Epidermal melanocyte (primary cell): ENCODE measurements around the gene IGFBP4.

Experiments used
- DNase-seq: peaks from one replicate; pipeline ENCODE4 v3.0.0; 2011; ENCODE audit warnings: low spot score; ENCODE audit not compliant: insufficient read length

Gene IGFBP4

GRCh38 chr17:40490289-40490853, 47.1 kb downstream of the IGFBP4 start:
- peak; percentile 55 for DNase-seq

- no peak for DNase-seq
These were observed 47.7 kb downstream of the IGFBP4 start for GRCh38 chr17:40490982-40491381.

- DNase-seq, result no peak
These were observed 48.2 kb downstream of the IGFBP4 start for GRCh38 chr17:40491486-40491885.

GRCh38 chr17:40493697-40494096, 50.4 kb downstream of the IGFBP4 start:
- no peak for DNase-seq

GRCh38 chr17:40495140-40495539, 51.9 kb downstream of the IGFBP4 start:
- DNase-seq, result no peak

GRCh38 chr17:40496170-40496569, 52.9 kb downstream of the IGFBP4 start:
- no peak for DNase-seq

- DNase-seq, result no peak
These were observed 53.6 kb downstream of the IGFBP4 start for GRCh38 chr17:40496634-40497420.

GRCh38 chr17:40497695-40498094, 54.4 kb downstream of the IGFBP4 start:
- DNase-seq, result no peak

GRCh38 chr17:40498281-40499084, 55.2 kb downstream of the IGFBP4 start:
- DNase-seq, result no peak

GRCh38 chr17:40499551-40500189, 56.4 kb downstream of the IGFBP4 start:
- peak; percentile 55 for DNase-seq

GRCh38 chr17:40500190-40500589, 56.9 kb downstream of the IGFBP4 start:
- no peak for DNase-seq

- no peak for DNase-seq
These were observed 57.5 kb downstream of the IGFBP4 start for GRCh38 chr17:40500709-40501108.

- no peak for DNase-seq
These were observed 58.3 kb downstream of the IGFBP4 start, which contains the start of gene TNS4 for GRCh38 chr17:40501499-40501911. TSS of gene TNS4 (minus strand) at chr17:40501623. CDS start at chr17:40496425, 5,198 bp downstream.

- DNase-seq, result no peak
These were observed 59.5 kb downstream of the IGFBP4 start for GRCh38 chr17:40502716-40503115.

- no peak for DNase-seq
These were observed 59.9 kb downstream of the IGFBP4 start for GRCh38 chr17:40503154-40503553.

GRCh38 chr17:40506786-40507185, 63.5 kb downstream of the IGFBP4 start:
- DNase-seq, result no peak
